ELF-1 (cell line): Measurements from ENCODE around the gene QSER1.
"Not testable (repeated sequence)": the region's sequence is repeated elsewhere in the genome, so short reads cannot be mapped to it uniquely, and the experiment has no call there.

Experiments
- DNase-seq: peaks from one replicate; pipeline ENCODE4 v3.0.0-alpha.2; 2016; ENCODE audit warnings: low read depth, low spot score

Gene QSER1

DNA sequence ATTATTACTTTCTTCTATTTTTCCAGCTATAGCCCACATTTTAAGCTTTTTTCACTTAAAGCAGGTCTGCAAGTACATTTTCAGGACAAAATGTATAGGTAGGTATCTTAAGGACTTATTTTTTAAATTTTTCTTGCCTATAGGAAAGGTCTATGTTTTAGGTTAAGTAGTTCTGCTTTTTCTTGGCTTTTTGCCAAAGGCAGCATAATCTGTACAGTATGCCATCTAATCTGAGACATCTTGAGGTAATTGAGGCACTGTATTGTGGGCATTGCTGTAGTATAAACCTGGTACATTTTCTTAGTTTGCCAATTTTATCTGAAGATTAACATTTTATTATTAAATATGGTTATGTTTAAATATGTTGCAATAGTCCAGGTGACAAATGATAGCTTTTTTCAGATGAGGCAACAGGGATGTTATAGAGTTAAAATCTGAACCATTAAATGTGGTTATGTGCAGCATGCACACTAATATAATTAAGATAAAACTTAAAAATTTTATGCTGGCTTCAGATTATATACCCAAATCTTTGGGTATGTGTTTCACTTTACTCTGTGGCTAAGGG, 42.9 kb downstream of the QSER1 start:
- DNase-seq: no peak

DNA sequence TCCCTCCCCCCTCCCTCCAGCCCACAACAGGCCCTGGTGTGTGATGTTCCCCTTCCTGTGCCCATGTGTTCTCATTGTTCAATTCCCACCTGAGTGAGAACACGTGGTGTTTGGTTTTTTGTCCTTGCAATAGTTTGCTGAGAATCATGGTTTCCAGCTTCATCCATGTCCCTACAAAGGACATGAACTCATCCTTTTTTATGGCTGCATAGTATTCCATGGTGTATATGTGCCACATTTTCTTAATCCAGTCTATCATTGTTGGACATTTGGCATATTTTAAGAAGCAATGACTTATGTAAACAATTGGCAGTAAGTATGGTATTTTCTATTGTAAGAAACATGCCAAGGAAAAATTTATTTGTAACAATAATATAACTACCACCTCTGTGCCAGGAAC, 43.6 kb downstream of the QSER1 start:
- not testable (repeated sequence) for DNase-seq

DNA sequence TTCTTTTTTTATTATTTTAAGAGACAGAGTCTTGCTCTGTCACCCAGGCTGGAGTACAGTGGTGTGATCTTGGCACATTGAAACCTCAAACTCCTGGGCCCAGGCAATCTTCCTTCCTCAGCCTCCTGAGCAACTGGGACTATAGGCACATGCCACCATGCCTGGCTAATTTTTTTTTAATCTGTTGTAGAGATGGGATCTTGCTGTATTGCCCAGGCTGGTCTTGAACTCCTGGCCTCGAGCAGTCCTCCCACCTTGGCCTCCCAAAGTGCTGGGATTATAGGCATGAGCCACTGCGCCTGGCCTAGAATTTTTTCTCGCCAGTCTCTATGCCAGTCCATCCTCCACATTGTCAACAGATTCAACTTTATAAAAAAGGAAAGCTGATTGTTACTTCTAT, 44.7 kb downstream of the QSER1 start:
- not testable (repeated sequence) for DNase-seq

DNA sequence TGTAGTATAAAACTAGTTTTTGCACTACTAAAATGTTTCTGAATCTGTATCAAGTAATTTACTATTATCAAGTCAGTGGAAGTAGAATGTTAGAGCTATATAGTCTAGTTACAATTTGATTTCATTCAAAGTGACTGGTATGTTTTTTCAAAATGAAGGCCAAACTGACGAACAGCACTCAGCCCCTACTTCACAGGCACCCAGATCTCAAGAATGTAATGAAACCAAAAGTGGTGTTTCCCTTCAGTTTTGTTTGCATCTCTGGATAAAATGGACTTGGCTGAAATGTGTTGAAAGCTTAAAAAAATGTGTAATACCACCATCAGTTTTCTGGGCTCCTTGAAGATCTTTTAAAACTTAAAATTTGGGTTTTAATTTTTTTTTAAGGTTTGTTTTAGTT, 46.4 kb downstream of the QSER1 start:
- no peak for DNase-seq

DNA sequence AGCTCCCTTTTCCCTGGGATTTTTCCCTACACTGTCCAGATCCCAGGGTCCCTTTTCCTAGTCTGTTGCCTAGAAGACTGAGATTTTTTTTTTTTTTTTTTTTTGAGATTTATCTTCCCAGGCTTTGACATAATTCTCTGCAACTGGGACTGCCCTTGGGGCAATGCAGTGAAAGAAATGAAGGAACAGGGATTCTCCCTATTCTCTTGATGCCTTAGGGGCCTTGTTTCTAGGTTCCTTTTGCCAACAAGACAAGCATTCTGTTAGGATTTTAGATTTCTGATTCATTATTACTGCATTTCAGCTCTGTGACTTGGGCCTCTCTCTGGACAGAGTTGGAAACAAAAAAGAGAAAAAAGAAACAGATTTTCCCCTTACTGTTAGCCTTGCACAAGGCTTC, 47.3 kb downstream of the QSER1 start:
- no peak for DNase-seq

DNA sequence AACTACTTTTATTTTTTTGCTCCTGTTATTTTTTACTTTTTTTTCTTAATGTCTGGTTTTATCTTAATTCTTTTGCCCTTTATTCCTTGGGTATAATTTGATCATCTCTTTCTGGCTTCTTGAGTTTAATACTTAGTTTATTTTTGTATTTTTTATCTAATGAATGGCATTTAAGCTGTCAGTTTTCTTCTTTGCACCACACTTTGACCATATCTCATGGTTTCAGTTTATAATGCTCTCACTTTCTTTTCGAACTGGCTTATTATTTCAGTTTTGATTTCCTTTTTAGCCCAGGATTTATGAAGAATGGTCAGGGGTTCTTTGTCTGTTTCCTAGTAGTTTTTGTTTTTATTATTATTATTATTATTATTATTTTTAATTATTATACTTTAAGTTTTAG, 48.3 kb downstream of the QSER1 start:
- no peak for DNase-seq

DNA sequence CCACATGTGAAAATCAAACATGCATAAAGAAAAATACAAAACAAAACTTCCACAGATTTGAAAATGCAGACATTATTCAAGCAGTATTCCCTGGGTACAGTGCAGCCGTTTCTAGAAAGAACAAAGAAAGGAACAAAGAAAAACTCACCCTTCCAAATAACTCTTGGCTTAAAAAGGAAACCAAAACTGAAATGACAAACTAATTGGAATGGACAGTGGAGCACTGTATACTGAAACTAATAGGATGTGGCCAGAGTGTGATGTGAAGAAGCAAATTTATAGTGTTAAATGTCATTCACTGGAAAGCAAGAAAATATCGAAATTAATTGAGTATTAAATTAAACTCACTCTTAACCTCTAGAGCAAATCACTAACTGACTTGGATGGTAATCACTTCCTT, 55.4 kb downstream of the QSER1 start:
- no peak for DNase-seq

DNA sequence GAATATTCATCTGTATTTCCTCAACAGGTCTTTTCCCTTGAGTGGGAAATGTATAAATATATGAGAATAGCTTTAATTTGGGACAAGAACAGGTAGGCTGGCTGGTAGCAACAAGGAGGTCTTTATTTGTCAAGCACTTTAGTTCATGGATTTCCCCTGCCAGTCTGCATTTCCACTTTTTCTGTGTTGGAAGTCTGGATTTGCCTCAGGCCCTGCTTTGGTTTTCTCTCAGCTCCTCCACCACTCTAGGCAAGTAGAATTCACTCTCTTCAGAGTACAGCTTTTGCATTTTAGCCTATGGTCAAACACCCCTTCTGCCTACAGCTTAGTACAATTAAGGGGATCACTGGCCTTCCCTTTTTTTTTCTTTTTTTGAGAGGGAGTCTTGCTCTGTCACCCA, 57.1 kb downstream of the QSER1 start:
- peak; percentile 55 for DNase-seq

DNA sequence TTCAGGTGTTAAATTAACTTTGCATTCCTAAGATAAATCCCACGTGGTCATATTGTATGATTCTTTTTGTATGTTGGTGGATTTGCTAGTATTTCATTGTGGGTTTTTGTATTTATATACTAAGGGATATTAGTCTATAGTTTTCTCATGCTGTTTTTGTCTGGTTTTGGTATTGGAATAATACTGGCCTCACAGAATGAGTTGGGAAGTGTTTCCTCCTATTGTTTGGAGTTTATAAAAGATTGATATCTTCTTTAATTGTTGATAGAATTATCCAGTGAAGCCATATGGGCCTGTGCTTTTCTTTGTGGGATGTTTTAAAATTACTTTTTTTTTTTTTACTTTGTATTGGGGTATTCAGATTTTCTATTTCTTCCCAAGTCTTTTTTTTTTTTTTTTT, 59.8 kb downstream of the QSER1 start:
- no peak for DNase-seq

DNA sequence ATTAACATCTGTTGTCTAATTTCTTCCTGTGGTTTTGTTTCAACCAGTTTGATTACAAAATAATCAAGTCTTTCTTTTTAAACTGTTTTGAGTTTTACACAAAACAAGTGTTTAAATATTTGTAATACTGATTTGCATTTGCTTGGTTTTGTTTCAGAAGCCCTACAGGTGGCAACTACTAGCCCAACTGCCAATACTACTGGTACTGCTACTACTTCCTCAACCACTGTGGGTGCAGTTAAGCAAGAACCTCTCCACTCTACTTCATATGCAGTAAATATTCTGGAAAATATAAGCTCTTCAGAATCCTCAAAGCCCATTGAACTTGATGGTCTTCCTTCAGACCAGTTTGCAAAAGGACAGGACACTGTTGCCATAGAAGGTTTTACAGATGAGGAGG, 61.1 kb downstream of the QSER1 start:
- no peak for DNase-seq

DNA sequence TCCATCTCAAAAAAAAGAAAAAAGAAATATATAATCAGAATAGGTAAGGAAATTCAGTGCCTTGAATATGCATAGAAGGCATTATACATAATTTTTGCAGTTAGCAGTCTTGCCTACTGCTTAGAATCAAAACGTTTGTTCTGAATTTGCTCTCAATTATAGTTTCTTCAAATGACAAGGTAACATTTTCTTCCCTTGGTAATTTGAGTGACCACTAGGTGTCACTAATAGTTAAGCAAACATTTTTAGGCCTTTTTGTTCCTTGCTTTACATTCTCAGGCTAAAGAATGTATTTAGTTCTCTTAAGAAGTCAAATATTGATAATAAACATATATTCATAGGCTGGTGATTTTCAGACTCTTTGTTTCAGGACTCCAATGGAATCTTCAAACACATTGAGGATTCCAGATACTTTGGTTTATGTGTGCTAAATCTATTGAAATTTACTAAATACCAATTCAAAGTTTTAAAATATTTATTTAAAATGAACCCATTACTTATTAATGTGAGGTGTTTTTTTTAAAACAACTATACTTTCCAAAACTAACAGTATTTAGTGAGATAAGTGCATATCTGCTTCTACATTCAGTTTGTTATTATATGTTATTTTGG, 68.0 kb downstream of the QSER1 start:
- DNase-seq: no peak

DNA sequence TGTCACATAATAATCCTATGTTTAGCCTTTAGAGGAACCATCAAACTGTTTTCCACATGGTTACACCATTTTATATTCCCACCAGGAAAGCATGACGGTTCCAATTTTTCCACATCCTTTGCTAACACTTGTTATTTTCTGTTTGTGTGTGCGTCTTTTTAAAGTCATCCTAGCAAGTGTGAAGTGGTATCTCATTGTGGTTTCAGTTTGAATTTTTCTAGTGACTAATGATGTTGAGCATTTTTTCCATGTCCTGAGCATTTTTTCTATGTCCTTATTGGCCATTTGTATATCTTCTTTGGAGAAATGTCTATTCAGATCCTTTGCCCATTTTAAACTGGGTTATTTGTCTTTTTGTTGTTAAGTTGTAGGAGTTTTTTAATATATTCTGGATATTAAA, 69.4 kb downstream of the QSER1 start:
- DNase-seq: no peak

DNA sequence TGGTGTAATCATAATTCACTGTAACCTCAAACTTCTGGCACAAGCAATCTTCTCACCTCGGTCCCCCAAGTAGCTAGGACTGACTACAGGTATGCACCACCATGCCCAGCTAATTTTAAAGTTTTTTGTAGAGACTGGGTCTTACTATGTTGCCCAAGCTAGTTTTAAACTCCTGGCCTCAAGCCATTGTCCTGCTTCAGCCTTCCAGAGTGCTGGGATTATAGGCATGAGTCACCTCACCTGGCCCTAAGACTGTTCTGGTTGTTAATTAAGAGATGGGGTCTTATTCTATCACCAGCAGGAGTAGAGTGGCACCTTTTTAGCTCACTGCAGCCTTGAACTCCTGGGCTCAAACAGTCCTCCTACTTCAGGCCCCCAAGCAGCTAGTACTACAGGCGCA, 71.1 kb downstream of the QSER1 start:
- no peak for DNase-seq

DNA sequence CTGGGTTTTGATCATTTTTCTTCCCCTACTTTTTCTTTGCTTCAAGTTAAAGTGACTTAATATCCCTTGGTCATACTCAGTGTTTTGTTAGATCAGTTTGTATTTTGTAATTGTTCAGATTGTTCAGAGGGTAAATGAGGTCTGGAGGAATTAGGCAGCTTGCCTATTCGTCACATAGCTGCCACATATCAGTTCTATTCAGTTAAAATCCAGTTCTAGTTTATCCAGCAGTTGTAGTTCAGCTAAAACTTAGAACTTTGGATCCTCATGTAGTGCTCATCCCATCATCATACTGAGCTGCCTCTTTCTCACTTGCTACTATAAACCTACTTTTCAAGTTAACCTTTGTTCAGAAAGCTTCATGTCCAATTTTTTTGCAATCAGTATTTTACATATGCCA, 75.9 kb downstream of the QSER1 start:
- DNase-seq: no peak

DNA sequence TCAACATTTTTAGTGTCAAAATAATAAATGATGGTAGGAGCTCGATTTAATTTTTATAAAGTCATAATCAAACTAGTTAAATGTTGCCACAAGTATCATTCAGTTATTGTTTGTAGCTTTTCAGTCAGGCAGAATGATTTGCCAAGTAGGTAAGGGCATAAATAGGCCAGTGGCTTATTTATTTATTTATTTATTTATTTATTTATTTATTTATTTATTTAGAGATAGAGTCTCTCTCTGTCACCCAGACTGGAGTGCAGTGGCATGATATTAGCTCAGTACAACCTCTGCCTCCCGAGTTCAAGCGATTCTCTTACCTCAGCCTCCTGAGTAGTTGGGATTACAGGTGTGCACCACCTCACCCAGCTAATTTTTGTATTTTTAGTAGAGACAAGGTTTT, 79.6 kb downstream of the QSER1 start:
- not testable (repeated sequence) for DNase-seq

DNA sequence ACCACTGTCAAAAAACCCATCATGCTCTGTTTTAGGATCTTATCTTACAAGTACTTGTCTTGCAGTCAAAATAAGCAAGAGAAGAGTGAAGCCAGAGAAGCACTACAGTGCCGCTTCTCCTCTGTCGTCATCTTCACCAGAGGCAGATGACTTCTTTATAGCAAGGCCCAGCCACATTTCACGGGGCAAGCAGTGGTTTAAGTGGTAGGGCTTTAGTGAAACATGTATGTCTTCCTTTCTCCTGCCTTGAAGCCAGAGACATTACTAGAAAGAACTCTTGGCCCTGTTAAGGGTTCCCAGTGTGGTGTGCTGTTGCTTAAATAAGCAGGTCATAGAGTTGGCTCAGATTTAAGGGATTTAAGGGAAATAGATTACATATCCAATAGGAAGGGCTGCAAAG, 80.2 kb downstream of the QSER1 start:
- no peak for DNase-seq

DNA sequence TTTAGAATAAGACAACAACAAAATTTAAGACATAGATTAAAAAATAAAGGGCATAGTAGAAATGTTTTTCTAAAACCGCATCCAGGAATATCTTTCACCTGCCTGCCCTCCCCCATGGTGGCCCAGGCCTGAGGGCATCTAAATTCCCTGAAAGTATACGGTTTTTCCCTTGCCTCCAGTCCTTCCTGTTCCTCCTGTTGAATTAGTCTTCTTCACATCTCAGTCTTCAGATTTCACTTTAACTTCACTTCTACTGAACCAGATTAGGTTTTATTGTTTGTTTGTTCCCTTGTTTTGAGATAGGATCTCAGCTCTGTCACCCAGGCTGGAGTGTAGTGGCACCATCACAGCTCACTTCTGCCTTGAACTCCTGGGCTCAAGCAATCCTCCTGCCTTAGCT, 90.0 kb downstream of the QSER1 start:
- DNase-seq: peak; percentile 47

DNA sequence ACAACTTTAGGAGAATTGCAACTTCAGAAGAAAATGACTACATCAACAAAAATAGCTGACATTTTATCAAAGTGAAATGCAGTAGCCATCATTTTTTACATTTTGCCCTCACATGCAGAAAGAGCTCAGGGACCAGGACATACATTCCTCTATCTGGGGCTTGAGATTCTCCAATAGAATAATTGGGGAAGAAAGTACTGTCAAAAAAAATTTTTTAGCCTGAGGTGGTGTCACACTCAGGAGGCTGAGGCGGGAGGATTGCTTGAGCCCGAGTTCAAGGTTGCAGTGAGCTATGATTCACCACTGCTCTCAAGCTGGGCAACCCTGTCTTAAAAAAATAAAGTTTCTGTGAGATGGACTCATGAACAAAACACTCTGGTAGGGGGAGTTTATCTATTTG, 90.9 kb downstream of the QSER1 start:
- no peak for DNase-seq

DNA sequence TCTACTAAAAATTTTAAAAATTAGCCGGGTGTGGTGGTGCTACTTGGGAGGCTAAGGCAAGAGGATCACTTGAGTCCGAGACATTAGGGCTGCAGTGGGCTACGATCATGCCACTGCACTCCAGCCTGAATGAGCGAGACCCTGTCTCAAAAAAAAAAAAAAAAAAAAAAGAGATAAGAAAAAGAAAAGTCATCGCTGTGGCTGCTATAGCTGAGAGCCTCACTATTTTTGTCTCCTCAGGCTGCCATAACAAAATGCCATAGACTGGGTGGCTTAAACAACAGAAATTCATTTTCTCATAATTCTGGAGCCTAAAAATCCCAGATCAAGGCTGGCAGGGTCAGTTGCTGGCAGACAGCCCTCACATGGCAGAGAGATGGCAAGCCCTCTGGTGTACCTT, 93.0 kb downstream of the QSER1 start:
- DNase-seq: no peak

DNA sequence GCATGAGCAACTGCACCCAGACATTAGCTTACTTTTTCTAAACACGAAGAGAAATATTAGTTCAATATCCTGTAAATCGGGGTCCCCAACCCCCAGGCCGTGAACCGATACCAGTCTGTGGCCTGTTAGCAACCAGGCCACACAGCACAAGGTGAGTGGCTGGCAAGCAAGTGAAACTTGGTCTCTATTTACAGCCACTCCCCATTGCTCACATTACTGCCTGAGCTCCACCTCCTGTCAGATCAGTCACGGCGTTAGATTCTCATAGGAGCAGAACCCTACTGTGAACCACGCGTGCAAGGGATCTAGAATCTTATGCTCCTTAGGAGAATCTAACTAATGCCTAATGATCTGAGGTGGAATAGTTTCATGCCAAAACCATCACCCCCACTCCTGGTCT, 95.2 kb downstream of the QSER1 start:
- peak; percentile 18 for DNase-seq

DNA sequence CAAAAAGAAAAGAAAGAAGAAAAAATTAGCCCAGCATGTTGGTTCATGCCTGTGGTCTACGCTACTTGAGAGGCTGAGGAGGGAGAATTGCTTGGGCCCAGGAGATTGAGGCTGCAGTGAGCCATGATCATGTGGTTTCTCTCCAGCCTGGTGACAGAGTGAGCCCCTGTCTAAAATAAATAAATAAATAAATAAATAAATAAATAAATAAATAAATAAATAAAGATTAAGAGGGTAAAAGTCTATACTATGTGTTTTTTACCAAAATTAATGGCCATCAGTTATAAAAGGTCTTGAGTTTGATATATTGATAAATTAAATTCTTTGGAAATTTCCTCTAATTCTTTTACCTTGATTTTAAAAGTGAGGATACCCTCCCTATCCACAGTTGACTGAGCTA, 97.9 kb downstream of the QSER1 start:
- no peak for DNase-seq

DNA sequence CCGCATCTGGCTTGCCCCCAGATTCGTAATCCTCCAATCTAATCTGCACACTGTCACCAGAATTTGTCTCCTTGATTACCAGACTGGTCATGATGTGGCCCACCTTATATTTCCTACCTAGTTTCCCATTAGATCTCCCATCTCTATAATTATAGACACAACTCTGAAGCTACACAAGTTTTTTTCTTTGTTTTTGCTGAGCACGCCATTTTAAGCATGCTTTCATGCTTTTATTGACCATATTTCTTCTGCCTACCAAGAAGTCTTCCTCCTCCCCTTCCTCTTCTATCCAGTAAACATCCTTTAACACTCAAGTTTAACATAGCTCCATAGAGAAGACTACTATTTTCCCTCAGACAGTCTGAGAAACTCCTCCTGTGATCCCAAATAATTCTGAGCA, 98.8 kb downstream of the QSER1 start:
- DNase-seq: no peak

DNA sequence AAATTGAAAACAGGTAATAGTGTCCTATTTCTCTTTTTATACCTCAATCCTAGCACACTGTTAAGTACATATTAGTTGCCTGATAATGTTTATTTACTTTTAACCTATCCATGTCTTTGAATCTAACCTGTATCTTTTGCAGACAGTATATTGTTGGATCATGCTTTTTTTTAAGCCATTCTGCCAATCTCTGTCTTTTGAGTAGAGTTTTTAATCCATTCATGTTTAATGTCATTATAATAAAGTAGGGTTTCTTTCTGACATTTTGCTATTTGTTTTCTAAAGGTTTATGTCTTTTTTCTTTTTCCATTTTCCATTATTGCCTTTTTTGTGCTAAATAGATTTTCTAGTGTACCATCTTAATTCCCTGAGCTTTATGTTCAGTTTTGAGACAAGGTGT, 99.3 kb downstream of the QSER1 start:
- DNase-seq: no peak

DNA sequence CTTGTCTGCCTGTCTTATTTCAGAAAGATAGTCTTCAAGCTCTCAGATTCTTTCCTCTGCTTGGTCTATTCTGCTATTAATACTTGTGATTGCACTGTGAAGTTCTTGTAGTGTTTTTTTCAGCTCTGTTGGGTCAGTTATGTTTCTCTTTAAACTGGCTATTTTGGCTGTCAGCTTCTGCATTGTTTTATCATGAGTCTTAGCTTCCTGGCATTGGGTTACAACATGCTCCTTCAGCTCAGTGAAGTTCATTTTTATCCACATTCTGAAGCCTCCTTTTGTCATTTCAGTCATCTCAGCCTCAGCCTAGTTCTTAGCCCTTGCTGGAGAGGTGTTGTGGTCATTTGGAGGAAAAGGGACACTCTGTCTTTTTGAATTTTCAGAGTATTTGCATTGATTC, 107.6 kb downstream of the QSER1 start:
- no peak for DNase-seq
